KMS-11 (cell line): Measurements from ENCODE around the gene MSTO1.

ENCODE experiments used
- H2AFZ ChIP-seq: fragments of 200-600 bp; sonication (generic); 2 replicates; pipeline ENCODE4 v1.6.1; 2016; ENCODE audit warnings: antibody characterized with exemption, mixed run types, low read depth
- H3K27ac ChIP-seq: fragments of 200-600 bp; sonication (generic); 2 replicates; pipeline ENCODE4 v1.6.1; 2016; ENCODE audit warnings: mild to moderate bottlenecking, mixed run types
- H3K27me3 ChIP-seq: fragments of 200-600 bp; sonication (generic); 2 replicates; pipeline ENCODE4 v1.6.1; 2017; ENCODE audit warnings: mild to moderate bottlenecking, low read depth, mixed run types, moderate library complexity; ENCODE audit not compliant: insufficient read depth
- H3K36me3 ChIP-seq: fragments of 200-600 bp; sonication (generic); 2 replicates; pipeline ENCODE4 v1.6.1; 2017; ENCODE audit warnings: mild to moderate bottlenecking, mixed run types; ENCODE audit not compliant: insufficient read depth
- H3K4me1 ChIP-seq: fragments of 200-600 bp; sonication (generic); 2 replicates; pipeline ENCODE4 v1.6.1; 2016; ENCODE audit warnings: mild to moderate bottlenecking, low read depth, mixed run types; ENCODE audit not compliant: poor library complexity, severe bottlenecking
- H3K4me2 ChIP-seq: fragments of 200-600 bp; sonication (generic); 2 replicates; pipeline ENCODE4 v1.7.0; 2016; ENCODE audit warnings: mild to moderate bottlenecking, mixed run types
- H3K4me3 ChIP-seq: fragments of 200-600 bp; sonication (generic); IDR thresholded peaks from 2 replicates; pipeline ENCODE4 v1.6.1; 2017; ENCODE audit warnings: low read depth, low read length, mixed read lengths; ENCODE audit not compliant: insufficient read depth
- H3K79me2 ChIP-seq: fragments of 200-600 bp; sonication (generic); 2 replicates; pipeline ENCODE4 v1.6.1; 2016; ENCODE audit warnings: low read depth, mixed run types; ENCODE audit not compliant: insufficient read depth
- H3K9ac ChIP-seq: fragments of 200-600 bp; sonication (generic); 2 replicates; pipeline ENCODE4 v1.6.1; 2016; ENCODE audit warnings: mild to moderate bottlenecking, mixed run types
- H4K20me1 ChIP-seq: fragments of 200-600 bp; sonication (generic); 2 replicates; pipeline ENCODE4 v1.6.1; 2016; ENCODE audit warnings: mild to moderate bottlenecking, mixed run types; ENCODE audit not compliant: insufficient read depth
- CTCF ChIP-seq: fragments of 200-600 bp; sonication (generic); conservative IDR thresholded peaks from 2 replicates; pipeline ENCODE4 v1.6.1; 2017; ENCODE audit warnings: low read depth, mild to moderate bottlenecking, antibody characterized with exemption, low read length, moderate library complexity, mixed read lengths

MSTO1 gene

GRCh38 chr1:155648207-155649147 is 38.5 kb downstream of the MSTO1 start:
- Histone ChIP-seq H3K36me3 (no peaks in the 10 kb centered on the region), H3K27ac (no peak overlapping the region), H3K4me1 (no peaks in the 10 kb centered on the region), H3K27me3 (no peaks in the 10 kb centered on the region; the same call in 1 of the 2 replicates), H3K4me3 (peak overlapping the region; percentile 10), H3K4me2 (no peak overlapping the region), H3K79me2 (no peaks in the 10 kb centered on the region), H2AFZ (no peak overlapping the region), H3K9ac (no peak overlapping the region), H4K20me1 (no peaks in the 10 kb centered on the region)
- no peak for TF ChIP-seq CTCF

- Histone ChIP-seq H3K36me3 (no peaks in the 10 kb centered on the region), H3K4me1 (no peaks in the 10 kb centered on the region), H3K4me3 (no peak overlapping the region), H4K20me1 (no peaks in the 10 kb centered on the region), H3K4me2 (no peak overlapping the region), H2AFZ (no peak overlapping the region), H3K79me2 (no peaks in the 10 kb centered on the region), H3K27me3 (no peaks in the 10 kb centered on the region; the same call in 1 of the 2 replicates), H3K9ac (no peak overlapping the region), H3K27ac (no peak overlapping the region)
- no peak for TF ChIP-seq CTCF
Measured at GRCh38 chr1:155649676-155650075, 39.7 kb downstream of the MSTO1 start.

- no peak overlapping the region for H3K27ac ChIP-seq
Measured at GRCh38 chr1:155650231-155650757, 40.3 kb downstream of the MSTO1 start.

More at GRCh38 chr1:155650231-155650757, 40.3 kb downstream of the MSTO1 start:
- Histone ChIP-seq H4K20me1 (no peaks in the 10 kb centered on the region), H3K4me3 (no peak overlapping the region), H3K79me2 (no peaks in the 10 kb centered on the region), H3K4me1 (no peaks in the 10 kb centered on the region), H3K4me2 (no peak overlapping the region), H3K9ac (no peak overlapping the region), H3K27me3 (no peaks in the 10 kb centered on the region; the same call in 1 of the 2 replicates), H2AFZ (no peak overlapping the region), H3K36me3 (no peaks in the 10 kb centered on the region)
- TF ChIP-seq CTCF = no peak
